Measurements from ENCODE around the gene NCKAP5L.

The NCKAP5L gene

DNA sequence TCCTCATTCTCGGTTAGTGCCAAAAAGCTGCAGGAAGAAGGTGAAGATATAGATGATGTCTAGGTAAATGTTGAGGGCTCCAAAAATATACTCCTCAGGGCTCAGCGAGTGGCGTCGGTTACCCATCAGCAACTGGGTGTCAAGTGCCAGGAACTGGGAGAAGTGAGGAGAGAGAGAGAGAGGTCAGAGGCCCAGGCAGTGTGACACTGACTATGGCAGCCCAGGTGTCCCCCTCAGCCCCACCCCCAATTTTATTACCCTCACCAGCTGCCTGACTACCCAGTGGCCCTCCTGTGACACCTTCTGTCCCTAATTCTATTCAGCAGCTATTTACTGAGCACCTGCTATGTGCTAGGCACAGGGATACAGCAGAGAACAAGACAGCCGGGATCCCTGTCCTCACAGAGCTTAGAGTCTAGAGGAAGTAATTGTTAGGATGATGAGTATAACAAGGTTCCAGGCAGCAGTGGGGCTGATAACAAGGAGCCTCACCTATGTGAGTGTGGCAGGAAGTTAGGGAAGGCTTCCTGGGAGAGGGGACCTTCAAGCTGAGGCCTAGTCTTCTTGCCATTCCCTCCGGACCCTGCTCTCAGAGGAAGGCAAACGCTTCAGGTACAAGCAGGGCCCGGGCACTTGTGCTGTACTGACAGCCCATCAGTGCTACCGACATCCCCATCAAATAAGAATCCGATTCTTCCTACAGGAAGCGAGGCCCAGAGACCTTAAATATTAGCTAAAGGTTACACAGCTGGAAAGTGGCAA is 42.5 kb upstream of the NCKAP5L start:
- no peak for DNase-seq
- no peak overlapping the region for H2AFZ ChIP-seq (ENCODE audit: low read length)
- no peak overlapping the region for H3K27ac ChIP-seq (ENCODE audit: low read length)
- H3K9me2 ChIP-seq (replicated peaks; ENCODE audit: insufficient read depth, low read length) = no peaks in the 10 kb centered on the region
- H3K36me3 ChIP-seq (replicated peaks; ENCODE audit: insufficient read depth, low read length) = no peaks in the 10 kb centered on the region
- H3K4me2 ChIP-seq (ENCODE audit: low read depth, low read length) = no peak overlapping the region
- no peaks in the 10 kb centered on the region for H3K9me3 ChIP-seq (replicated peaks; ENCODE audit: insufficient read depth, low read length)
- no peak overlapping the region for H3K9ac ChIP-seq (ENCODE audit: low read length)
- H3K27me3 ChIP-seq (replicated peaks; ENCODE audit: insufficient read depth, low read length) = no peaks in the 10 kb centered on the region
- H3K79me2 ChIP-seq (ENCODE audit: low read length) = no peaks in the 10 kb centered on the region
- TF ChIP-seq, protein P1, sequence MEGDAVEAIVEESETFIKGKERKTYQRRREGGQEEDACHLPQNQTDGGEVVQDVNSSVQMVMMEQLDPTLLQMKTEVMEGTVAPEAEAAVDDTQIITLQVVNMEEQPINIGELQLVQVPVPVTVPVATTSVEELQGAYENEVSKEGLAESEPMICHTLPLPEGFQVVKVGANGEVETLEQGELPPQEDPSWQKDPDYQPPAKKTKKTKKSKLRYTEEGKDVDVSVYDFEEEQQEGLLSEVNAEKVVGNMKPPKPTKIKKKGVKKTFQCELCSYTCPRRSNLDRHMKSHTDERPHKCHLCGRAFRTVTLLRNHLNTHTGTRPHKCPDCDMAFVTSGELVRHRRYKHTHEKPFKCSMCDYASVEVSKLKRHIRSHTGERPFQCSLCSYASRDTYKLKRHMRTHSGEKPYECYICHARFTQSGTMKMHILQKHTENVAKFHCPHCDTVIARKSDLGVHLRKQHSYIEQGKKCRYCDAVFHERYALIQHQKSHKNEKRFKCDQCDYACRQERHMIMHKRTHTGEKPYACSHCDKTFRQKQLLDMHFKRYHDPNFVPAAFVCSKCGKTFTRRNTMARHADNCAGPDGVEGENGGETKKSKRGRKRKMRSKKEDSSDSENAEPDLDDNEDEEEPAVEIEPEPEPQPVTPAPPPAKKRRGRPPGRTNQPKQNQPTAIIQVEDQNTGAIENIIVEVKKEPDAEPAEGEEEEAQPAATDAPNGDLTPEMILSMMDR (IDR thresholded peaks at IDR 0.05; ENCODE audit: low read length) = no peak
- TF ChIP-seq EZH2 (optimal IDR thresholded peaks at IDR 0.05; ENCODE audit: low read depth, low read length) (no peak), EZH2phosphoT487 (IDR thresholded peaks at IDR 0.05; ENCODE audit: low read length) (no peak)
- no peaks in the 10 kb centered on the region for H4K20me1 ChIP-seq (ENCODE audit: insufficient read depth, low read length)
- H3F3A ChIP-seq (ENCODE audit: insufficient read depth, low read length) = no peaks in the 10 kb centered on the region
- H3K4me3 ChIP-seq (ENCODE audit: low read length) = no peak overlapping the region
- H3K4me1 ChIP-seq (ENCODE audit: low read length) = no peaks in the 10 kb centered on the region

DNA sequence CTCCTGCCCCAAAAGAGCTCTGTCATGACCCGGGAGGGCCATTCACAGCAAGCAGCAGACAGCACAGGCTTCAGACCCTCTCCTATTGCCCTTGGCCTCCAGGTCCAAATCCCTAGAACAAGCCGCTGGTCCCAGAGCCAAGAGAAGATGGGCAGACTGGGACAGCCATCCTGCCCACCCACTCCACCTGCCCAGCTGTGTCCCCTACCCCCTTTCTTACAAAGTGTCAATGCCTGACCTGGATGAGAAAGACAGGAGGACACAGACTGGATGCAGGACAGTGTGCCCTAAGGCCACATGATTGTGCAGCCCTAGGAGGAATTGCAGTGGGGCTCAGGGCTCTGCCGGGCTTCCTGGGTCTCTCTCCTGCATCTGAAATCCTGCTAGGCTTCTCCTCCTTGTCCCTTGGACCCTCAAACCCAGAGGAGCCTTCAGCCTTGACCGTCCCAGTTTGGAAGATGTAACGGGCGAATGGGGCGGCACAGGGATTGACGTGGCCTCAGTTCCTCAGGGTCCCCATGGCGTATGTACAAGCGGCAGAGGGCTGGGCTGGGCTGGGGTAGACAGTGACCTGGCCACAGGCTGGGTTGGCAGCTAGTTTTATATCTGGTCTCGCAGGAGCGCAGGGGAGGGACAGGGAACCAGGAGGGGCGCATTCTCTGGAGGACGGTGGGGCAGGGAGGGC is 41.7 kb upstream of the NCKAP5L start:
- Histone ChIP-seq H3F3A (ENCODE audit: insufficient read depth, low read length) (no peaks in the 10 kb centered on the region), H3K79me2 (ENCODE audit: low read length) (no peaks in the 10 kb centered on the region), H3K9me2 (replicated peaks; ENCODE audit: insufficient read depth, low read length) (no peaks in the 10 kb centered on the region), H3K9me3 (replicated peaks; ENCODE audit: insufficient read depth, low read length) (no peaks in the 10 kb centered on the region), H3K27me3 (replicated peaks; ENCODE audit: insufficient read depth, low read length) (no peaks in the 10 kb centered on the region), H3K36me3 (replicated peaks; ENCODE audit: insufficient read depth, low read length) (no peaks in the 10 kb centered on the region), H4K20me1 (ENCODE audit: insufficient read depth, low read length) (no peaks in the 10 kb centered on the region), H3K4me3 (ENCODE audit: low read length) (no peak overlapping the region), H3K27ac (ENCODE audit: low read length) (no peak overlapping the region), H3K4me1 (ENCODE audit: low read length) (no peaks in the 10 kb centered on the region), H3K9ac (ENCODE audit: low read length) (no peak overlapping the region), H3K4me2 (ENCODE audit: low read depth, low read length) (no peak overlapping the region), H2AFZ (ENCODE audit: low read length) (no peak overlapping the region)
- no peak for TF ChIP-seq EZH2 (optimal IDR thresholded peaks at IDR 0.05; ENCODE audit: low read depth, low read length)
- TF ChIP-seq EZH2phosphoT487 (IDR thresholded peaks at IDR 0.05; ENCODE audit: low read length) = no peak
- TF ChIP-seq, protein P1 (IDR thresholded peaks at IDR 0.05; ENCODE audit: low read length) = no peak
- DNase-seq = no peak

DNA sequence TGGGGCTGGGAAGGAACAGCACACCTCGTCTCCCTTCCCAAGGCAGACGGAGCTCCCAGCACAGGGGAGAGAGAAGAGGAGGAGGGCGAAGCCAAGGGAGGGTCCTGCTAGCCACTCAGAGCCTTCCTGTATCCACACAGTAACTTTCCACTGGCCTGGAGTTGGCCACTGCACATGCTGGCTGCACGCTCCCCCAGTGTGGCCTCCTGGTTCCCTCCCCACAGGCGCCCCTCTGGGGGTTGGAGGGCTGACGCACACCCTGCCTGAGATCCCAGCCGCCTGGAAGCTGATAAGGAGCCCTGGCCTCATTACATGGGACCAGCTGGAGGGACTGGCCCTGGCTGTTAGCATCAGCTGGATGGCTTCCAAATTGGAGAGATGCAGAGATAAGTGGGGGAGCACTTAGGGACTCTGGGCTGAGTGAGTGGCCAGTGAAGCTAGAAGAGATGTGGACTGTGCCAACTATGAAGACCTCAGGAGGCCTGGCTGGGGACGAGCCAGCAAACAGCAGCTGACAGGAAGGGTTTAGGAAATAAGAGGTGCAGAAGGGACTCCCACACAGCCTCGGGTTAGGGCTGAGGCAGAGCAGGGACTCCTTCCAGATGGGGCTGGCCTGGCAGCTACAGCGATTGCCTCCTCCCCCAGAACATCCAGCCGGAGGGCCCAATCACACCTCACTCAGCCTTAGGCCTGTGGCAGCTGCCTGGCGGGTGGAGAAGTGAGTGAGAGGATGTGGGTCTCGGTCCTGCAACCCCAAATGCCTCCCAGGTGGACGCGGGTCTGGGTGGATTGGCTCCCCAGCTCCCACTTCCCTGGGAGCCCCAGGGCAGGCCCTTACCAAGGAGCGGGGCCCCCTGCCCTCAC is 41.0 kb upstream of the NCKAP5L start:
- Histone ChIP-seq H4K20me1 (ENCODE audit: insufficient read depth, low read length) (no peaks in the 10 kb centered on the region), H3K4me2 (ENCODE audit: low read depth, low read length) (no peak overlapping the region), H3K9ac (ENCODE audit: low read length) (no peak overlapping the region), H3K9me3 (replicated peaks; ENCODE audit: insufficient read depth, low read length) (no peaks in the 10 kb centered on the region), H3K27me3 (replicated peaks; ENCODE audit: insufficient read depth, low read length) (no peaks in the 10 kb centered on the region; the same call in 1 of the 2 replicates), H3F3A (ENCODE audit: insufficient read depth, low read length) (no peaks in the 10 kb centered on the region), H3K4me3 (ENCODE audit: low read length) (no peak overlapping the region), H2AFZ (ENCODE audit: low read length) (no peak overlapping the region), H3K79me2 (ENCODE audit: low read length) (no peaks in the 10 kb centered on the region), H3K9me2 (replicated peaks; ENCODE audit: insufficient read depth, low read length) (no peaks in the 10 kb centered on the region), H3K27ac (ENCODE audit: low read length) (no peak overlapping the region), H3K36me3 (replicated peaks; ENCODE audit: insufficient read depth, low read length) (no peaks in the 10 kb centered on the region), H3K4me1 (ENCODE audit: low read length) (no peaks in the 10 kb centered on the region)
- TF ChIP-seq EZH2 (optimal IDR thresholded peaks at IDR 0.05; ENCODE audit: low read depth, low read length) = no peak
- TF ChIP-seq, protein P1 (IDR thresholded peaks at IDR 0.05; ENCODE audit: low read length) = no peak
- TF ChIP-seq EZH2phosphoT487 (IDR thresholded peaks at IDR 0.05; ENCODE audit: low read length) = no peak
- no peak for DNase-seq

Data from MM.1S (cell line).